Pulmonary artery endothelial cell (primary cell): ENCODE data around the gene HIVEP3. TPM values are rescaled to one million over a fixed set of nuclear protein-coding genes. Genes with fewer than 3 reads are reported as not detected.

Experiments used
- DNase-seq: peaks from one replicate; pipeline ENCODE4 v3.0.0-alpha.2; 2011; ENCODE audit warnings: low read depth, low spot score
- total RNA-seq: library from RNA; depleted of rRNA; stranded (reverse); fragments of >200 nt; gene quantifications from 2 replicates; pipeline ENCODE4 v1.2.3, GENCODE V29; 2014

HIVEP3 gene
- total RNA-seq, 1 donor from 2014 or later: 1.1 TPM

DNA sequence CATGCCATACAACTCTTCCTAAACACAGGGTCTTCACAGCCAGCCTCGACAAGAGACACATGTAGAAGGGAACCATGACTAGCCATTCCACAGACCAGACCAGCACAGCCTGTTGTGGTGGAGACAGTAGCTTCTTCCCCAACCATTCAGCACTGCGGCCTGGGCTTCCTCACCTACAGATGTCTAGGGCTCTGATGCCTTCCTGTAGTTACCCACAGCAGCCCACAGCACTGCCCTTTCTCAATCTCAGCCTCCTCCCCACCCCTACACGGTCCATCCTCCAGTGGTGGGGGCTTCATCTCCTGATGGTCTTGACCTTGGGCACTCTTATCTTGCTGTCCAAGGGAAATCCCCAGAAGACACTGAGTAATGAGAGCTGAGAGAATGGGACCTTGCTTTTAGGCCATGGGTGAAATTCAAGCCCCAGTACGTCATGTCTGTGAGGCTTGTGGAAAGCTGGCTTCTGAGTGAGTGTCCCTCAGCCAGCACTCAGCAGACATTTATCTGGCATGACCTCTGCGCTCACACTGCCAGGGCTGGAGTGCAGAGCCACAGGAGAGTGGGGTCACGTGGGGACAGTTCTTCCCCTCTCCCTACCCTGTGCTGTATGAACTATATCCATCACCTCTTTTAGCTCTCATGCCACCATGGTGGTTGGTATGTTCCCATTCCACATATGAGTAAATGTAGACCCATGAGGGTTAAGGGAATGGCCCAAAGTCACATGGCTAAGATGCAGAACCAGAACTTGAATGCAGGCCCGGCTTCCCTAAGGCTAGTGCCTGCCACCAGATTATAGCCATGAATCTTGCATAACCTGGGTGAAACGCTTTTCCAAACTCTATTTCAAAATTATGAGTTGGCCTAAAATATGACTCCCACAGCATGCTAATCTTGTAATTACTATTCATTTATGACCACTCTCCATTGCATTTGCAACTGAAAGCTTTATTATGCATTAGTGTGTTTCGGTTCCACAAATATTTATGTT is 104.7 kb downstream of the HIVEP3 start:
- no peak for DNase-seq

DNA sequence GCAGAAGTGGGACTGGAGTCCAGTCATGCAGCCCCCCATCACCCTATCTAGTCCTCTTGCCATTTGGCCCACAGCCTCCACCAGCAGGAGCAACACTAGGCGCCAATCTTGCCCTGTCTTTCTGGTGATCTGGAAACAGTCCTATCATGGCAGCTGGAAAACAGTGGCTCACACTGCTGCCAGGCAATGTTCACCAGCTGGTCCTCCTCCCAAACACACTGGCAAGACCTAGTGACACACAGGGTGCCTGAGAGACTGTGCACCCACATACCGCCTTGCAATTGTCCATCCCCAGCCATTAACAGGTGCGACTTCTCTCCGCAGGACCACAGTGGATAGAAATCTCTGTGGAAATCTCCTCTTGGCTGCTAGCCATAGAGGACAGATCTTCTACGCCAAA is 105.5 kb downstream of the HIVEP3 start:
- DNase-seq: no peak

- DNase-seq: peak; percentile 54
These were observed 106.3 kb downstream of the HIVEP3 start for GRCh38 chr1:41812453-41812852.

- DNase-seq: peak; percentile 33
These were observed 106.7 kb downstream of the HIVEP3 start for GRCh38 chr1:41812051-41812450.

- DNase-seq: no peak
These were observed 107.5 kb downstream of the HIVEP3 start for GRCh38 chr1:41811051-41811795.

GRCh38 chr1:41810446-41810845 is 108.3 kb downstream of the HIVEP3 start:
- no peak for DNase-seq

DNA sequence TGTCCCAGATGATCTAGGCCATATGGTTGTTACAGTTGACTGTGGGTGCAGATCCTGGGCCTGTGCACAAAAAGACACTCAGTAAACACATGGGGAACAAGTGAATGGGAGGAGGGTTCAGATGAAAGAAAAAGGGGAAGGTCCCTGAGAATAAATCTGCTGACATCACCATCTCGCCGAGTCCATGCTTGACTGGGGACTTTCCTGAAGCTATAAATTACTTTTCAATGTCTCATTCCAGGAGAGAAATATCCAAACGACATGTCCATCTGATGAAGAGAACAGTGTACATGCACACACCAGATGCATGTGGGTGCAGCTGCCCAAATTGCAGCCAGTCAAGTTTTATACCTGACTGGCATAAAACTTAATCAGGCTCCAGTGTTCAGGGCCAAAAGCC is 109.0 kb downstream of the HIVEP3 start:
- DNase-seq: no peak

DNA sequence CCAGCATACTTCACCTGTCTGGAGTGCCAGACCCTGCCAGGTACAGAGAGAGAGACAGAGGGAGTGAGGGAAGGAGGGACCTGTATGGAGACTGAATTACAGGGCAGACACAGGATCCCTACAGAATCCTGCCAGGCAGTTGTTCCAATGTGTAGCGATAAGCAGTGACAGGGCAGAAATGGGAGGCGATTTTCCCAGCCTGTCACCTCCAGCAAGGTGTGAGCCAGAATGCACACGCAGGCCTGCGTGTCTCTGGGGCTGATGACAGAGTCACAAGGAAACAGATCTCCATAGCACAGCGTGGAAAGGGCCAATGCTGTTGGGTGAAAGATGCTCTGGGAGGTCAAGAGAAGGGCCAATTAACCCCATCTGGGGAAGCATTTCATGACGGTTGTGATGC is 111.3 kb downstream of the HIVEP3 start:
- no peak for DNase-seq

DNA sequence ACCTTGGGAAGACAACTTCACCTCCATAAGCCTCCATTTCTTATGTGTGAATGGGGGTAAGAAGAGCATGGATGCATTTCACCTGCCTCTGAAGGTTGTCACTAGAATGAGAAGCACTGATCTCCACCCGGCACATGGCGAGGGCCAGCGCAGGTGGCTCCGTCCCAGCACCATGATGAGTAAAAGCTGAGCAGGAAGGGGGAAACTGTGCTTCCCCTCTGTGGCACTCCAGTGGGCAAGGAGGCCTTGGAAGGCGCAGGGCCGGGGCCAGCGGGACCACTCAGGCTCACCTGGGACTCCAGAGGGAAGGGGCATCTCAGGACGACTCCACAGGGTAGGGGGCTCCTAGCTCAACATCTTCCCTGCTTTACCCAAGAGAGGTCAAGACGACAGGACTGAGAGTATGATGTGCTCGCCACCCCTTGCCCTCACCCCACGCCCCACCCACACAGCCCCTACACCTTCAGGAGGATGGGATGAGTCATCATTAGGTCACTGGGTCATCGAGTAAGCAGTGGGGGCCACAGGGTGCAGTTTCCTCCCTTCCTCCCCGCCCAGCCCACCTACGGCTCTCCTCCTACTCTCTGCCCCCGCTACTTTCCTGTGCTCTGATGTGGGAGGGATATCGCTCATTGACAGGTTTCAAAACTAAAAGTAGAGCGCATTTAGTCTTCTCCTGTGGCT is 112.1 kb downstream of the HIVEP3 start:
- no peak for DNase-seq

GRCh38 chr1:41805771-41806471 is 112.8 kb downstream of the HIVEP3 start:
- DNase-seq: no peak

DNA sequence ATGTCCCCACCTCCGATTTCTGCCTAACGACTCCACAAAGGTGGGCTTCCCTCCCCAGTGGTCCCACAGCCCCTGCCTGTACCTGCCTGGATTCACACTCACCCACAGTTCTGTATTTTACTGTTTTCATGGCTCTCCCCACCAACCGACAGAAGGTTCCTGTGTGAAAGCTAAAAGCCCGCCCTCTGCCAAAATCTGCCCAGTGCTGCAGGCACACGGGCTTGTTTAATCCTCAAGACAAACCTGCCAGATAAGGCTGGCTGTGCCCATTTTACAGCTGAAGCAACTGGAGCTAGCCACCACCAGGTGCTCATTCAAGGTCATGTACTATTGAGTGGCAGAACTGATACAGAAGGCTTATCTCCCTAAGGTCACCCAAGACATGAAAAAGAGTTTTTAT is 114.5 kb downstream of the HIVEP3 start:
- DNase-seq: no peak

DNA sequence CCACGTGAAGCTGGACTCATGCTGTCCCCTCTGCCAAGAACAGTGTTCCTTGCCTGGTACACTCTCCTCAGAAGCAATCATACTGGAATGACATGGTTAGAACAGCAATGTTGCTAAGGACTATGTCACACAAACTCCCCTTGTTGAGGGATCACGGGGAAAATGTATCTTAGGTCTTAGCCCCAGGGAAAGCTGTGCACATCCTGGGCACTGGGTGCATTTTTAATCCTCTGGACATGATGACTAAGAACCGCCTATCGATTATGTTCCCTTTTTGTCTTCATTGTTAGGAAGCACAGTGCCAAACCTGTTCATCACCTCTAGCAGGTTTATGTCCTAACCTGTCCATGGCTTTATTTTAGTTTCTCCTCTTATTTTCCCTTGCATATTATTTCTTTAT is 115.1 kb downstream of the HIVEP3 start:
- DNase-seq: no peak

- DNase-seq: no peak
These were observed 115.9 kb downstream of the HIVEP3 start for GRCh38 chr1:41802532-41803501.

DNA sequence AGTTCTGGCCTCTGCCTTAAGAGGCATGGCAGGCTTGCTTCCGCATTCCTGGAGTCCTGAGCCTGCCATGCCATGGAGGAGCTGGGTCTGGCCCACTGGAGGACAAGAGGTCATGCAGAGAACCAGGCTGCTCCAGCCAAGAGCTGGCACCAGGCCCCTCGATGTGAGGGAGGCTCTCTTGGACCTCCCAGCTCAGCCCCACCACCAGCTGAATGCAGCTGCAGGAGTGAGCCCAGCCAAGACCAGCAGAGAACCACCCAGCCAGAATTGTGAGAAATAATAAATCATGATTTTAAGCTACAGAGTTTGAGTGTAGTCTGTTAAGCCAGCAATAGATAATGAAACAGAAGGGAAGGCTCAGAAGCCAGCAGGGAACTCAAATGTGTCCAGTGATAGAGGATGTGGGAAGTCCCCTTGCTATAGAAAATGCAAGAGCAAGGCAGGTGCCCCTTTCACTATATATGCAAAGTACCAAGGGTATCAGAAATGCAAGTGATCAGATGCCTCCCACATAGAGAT is 118.4 kb downstream of the HIVEP3 start:
- DNase-seq: no peak

- no peak for DNase-seq
These were observed 119.0 kb downstream of the HIVEP3 start for GRCh38 chr1:41799723-41800122.

DNA sequence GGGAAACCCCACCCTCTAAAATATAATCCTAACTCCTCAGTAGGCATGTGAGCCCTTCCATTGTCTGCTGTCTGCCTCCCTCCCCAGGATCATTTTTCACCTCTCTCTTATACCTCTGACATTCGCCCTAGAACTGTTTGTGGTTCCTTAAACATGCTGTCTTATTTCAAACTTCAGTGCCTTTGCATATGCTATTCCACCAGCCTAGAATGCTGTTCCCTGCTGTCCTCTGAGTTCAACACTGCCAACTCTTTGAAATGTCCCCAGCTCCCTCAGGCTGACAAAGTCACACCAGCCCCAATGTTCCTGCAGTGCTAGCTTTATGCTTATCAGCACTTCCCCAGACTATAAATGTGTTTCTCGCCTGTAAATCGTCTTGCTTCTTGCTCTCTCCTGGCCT is 119.5 kb downstream of the HIVEP3 start:
- no peak for DNase-seq

DNA sequence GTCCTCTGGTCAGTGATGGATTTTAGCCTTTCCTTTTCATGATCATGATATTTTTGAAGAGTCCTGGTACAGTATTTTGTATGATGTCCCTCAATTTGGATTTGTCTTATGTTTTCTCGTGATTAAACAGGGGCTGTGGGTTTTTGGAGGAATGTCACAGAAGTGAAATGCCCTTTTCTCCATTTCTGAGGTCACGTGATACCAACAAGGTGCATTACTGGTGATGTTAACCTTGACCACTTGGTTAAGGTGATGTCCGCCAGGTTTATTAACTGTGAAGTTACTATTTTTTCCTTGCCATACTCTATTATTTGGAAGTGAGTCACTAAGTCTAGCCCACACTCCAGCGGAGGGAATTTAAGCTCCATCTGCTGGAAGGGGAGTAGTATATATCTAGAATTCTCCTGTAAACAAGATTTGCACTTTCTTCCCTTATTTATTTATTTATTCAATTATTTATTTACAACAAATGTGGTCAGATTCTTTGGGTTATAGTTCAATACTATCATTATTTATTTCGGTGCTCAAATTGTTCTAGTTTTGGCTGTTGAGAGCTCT is 123.4 kb downstream of the HIVEP3 start:
- no peak for DNase-seq

DNA sequence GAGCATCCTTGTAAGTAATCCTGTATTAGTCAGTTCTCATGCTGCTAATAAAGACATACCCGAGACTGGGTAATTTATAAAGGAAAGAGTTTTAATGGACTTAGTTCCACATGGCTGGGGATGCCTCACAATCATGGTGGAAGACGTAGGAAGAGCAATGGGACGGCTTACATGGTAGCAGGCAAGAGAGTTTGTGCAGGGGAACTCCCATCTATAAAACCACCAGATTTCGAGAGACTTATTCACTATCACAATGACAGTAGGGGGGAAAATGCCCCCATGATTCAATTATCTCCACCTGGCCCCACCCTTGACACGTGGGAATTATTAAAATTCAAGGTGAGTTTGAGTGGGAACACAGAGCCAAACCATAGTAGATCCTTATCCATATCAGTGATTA is 124.7 kb downstream of the HIVEP3 start:
- DNase-seq: no peak

DNA sequence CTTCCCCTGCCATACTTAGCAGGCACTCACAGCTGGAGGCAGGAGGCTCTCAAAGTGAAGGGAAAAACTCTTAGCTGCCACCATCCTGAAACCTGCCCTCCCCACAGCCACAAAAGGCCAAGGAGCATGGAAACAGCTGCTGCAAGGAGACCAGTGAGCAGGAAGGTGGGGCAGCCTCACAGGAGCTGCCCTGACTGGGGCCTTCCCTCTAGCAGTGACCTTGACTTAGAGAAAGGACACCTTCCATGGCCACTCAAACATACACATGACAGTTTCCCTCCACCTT is 126.3 kb downstream of the HIVEP3 start:
- no peak for DNase-seq
